Left lung (tissue), 10 donors: ENCODE results near the gene PVRIG. TPM values are rescaled to one million over a fixed set of nuclear protein-coding genes. Genes with fewer than 3 reads are reported as not detected.
A peak's percentile ranks its signal among the peaks of the same experiment; 100 is the strongest.
"Not testable (repeated sequence)": the region's sequence is repeated elsewhere in the genome, so short reads cannot be mapped to it uniquely, and the experiment has no call there.

Experiments
- ATAC-seq: fragments of 200-7000 bp; cut with Tn5 transposase; one replicate; pipeline ENCODE4 v1.9.1; 2020; ENCODE audit warnings: moderate library complexity
- DNase-seq, 4 donors: peaks; one replicate each; pipeline ENCODE4 v3.0.0-alpha.2; 2013 to 2020
- H3K27ac ChIP-seq, 2 donors: fragments of 200-600 bp; sonication (generic) in 1 of 2; one replicate each; pipeline versions ENCODE4 v1.5.0 to v1.8.0; 2020 to 2021
- H3K27me3 ChIP-seq, 2 donors: fragments of 200-600 bp; sonication (generic) in 1 of 2; one replicate each; pipeline versions ENCODE4 v1.5.0 to v1.8.0; 2020 to 2021
- H3K36me3 ChIP-seq, 2 donors: fragments of 200-600 bp; sonication (generic) in 1 of 2; one replicate each; pipeline versions ENCODE4 v1.5.0 to v1.8.0; 2020 to 2021
- H3K4me1 ChIP-seq, 2 donors: fragments of 200-600 bp; one replicate each; pipeline ENCODE4 v1.8.0; 2021
- H3K4me3 ChIP-seq, 2 donors: fragments of 200-600 bp; sonication (generic) in 1 of 2; one replicate each; pipeline versions ENCODE4 v1.5.0 to v1.8.0; 2020 to 2021; ENCODE audit warnings: mild to moderate bottlenecking in 1 of 2
- H3K9me3 ChIP-seq, 2 donors: fragments of 200-600 bp; sonication (generic) in 1 of 2; one replicate each; pipeline versions ENCODE4 v1.5.0 to v1.8.0; 2020 to 2021
- intact Hi-C, 2 donors: fragments of 100-400 bp; cut with DNase I; formaldehyde crosslinking; loops; one replicate each; pipeline versions ENCODE4 v1.11.2 to v1.14.2; 2022
- polyA plus RNA-seq, 6 donors: library from polyadenylated mRNA; unstranded; fragments of 120-200 nt; gene quantifications; one replicate each; pipeline ENCODE4 v1.2.1, GENCODE V29; 2013; ENCODE audit not compliant: insufficient read length in 6 of 6
- total RNA-seq, 2 donors: library from RNA; stranded (reverse); fragmentation: NEBNext Ultra II Directional; extraction: Animal tissue kit (Norgen Biotek cat#: 25700); gene quantifications; one replicate each; pipeline ENCODE4 v1.2.1, GENCODE V29; 2021
- TF ChIP-seq, protein P1 (sequence below), 2 donors: fragments of 200-600 bp; sonication (generic) in 1 of 2; IDR thresholded peaks; one replicate each; pipeline versions ENCODE4 v1.5.0 to v1.8.0; 2021; ENCODE audit warnings: antibody characterized with exemption in 2 of 2
- donor health status: DM: no; HTN: yes; CAD: no.
- donor health status: DM: no; HTN: no; CAD: no.

Gene PVRIG
- total and polyA plus RNA-seq, 8 donors: 0.41 to 9.1 (median 7.2) TPM

DNA sequence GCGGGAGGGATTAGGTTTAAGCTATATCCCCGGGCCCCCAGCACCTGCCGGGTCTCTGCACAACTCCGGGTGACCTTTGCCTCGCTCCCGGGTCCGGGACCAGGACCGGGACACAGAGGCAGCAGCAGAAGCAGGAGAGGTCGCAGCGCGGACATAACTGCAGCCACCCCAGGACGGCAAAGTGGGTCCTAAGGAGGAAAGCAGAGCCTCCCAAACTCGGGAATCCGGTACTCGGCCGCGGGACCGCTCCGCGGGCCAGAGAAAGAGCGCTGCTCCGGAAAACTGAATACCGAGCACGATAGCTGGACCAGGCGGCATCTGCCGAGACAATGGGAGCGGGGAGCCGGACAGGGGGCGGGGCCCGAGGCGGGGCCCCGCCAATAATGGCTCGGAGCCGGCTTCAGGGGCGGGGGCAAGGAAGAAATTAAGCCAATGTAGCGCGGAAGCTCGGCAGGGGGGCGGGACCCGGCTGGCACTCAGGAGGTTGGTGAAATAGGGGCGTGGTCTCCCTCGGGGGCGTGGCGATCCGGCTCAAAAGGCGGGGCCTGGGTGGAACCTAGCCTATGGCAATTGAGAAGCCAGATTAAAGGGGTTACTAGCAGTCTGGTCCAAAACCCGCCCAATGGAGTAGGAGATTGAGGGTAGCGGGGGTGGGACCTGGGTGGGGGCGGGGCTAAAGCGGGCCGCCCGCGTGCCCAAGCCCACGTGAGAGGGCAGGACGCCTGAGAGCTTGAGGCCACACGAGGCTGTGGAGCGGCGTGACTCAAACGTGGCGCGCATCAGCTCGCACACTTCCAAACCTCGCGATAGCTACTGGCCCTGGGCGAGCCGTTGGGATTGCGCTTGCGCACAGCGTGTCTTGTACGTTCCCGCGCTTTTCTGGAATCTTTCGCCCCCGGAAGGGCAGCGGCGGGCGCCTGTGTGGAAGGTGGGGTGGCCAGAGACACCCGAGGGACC is 42.4 kb upstream of the PVRIG start, which contains the start of the genes GPC2 and STAG3:
GPC2 (minus strand) TSS at position 337 of the 957 bp plus-strand sequence; CDS start at position 155, 182 bp downstream.
STAG3 (plus strand) TSS at position 874 of the 957 bp plus-strand sequence. CDS start 2,639 bp downstream, outside the sequence.
- Histone ChIP-seq H3K4me3 (peak within 1 kb of the TSS; percentile 48 to 50), H3K27me3 (peaks cover 0 to 22% of the 10 kb centered on the region in 2 donors), H3K27ac (no peak within 1 kb of the TSS), H3K36me3 (no peaks in the 10 kb centered on the region), H3K9me3 (peaks cover 0 to 6% of the 10 kb centered on the region in 2 donors), H3K4me1 (peaks cover 0 to 14% of the 10 kb centered on the region in 2 donors)
- intact Hi-C loops: no loop called here
- DNase-seq: peak; percentile 84 to 98 (median 96)
- ATAC-seq: peak; percentile 98
- TF ChIP-seq, protein P1, sequence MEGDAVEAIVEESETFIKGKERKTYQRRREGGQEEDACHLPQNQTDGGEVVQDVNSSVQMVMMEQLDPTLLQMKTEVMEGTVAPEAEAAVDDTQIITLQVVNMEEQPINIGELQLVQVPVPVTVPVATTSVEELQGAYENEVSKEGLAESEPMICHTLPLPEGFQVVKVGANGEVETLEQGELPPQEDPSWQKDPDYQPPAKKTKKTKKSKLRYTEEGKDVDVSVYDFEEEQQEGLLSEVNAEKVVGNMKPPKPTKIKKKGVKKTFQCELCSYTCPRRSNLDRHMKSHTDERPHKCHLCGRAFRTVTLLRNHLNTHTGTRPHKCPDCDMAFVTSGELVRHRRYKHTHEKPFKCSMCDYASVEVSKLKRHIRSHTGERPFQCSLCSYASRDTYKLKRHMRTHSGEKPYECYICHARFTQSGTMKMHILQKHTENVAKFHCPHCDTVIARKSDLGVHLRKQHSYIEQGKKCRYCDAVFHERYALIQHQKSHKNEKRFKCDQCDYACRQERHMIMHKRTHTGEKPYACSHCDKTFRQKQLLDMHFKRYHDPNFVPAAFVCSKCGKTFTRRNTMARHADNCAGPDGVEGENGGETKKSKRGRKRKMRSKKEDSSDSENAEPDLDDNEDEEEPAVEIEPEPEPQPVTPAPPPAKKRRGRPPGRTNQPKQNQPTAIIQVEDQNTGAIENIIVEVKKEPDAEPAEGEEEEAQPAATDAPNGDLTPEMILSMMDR (IDR thresholded peaks at IDR 0.05): no peak

DNA sequence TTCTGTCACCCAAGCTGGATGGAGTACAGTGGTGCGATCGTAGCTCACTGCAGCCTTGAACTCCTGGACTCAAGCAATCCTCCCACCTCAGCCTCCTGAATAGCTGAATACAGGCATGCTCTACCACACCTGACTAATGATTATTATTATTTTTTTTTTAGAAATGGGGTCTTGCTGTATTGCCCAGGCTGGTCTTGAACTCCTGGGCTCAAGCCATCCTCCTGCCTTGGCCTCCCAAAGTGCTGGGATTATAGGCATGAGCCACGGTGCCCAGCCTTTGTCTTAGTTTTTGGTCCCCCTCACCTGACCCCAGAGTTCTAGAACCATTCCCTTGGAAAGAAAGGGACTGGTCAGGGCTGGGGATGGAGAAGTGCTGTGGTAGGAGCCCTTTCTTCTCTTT is 39.7 kb upstream of the PVRIG start:
- H3K4me3 ChIP-seq, DNase-seq, H3K36me3 ChIP-seq, H3K27ac ChIP-seq, H3K9me3 ChIP-seq, intact Hi-C loops, ATAC-seq: not testable (repeated sequence)
- H3K4me1 ChIP-seq: peaks cover 0 to 14% of the 10 kb centered on the region in 2 donors
- peaks cover 0 to 11% of the 10 kb centered on the region in 2 donors for H3K27me3 ChIP-seq

DNA sequence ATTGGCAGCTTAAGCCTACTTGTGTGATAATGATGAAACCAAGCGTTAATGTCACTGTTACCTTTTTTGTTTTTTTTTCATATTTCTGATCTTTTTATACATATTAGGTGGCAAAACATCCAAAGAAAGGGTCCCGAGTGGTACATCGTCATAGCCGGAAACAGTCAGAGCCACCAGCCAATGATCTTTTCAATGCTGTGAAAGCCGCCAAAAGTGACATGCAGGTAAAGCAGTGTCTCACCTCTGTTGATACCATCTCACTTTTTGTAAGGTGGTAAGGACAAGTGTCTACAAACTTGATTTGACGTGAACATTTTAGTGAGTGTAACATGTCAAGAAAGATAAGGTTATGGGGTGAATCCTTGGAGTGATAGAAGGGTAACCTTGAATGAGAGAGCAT is 37.1 kb upstream of the PVRIG start:
- H3K27ac ChIP-seq: not testable (repeated sequence)

DNA sequence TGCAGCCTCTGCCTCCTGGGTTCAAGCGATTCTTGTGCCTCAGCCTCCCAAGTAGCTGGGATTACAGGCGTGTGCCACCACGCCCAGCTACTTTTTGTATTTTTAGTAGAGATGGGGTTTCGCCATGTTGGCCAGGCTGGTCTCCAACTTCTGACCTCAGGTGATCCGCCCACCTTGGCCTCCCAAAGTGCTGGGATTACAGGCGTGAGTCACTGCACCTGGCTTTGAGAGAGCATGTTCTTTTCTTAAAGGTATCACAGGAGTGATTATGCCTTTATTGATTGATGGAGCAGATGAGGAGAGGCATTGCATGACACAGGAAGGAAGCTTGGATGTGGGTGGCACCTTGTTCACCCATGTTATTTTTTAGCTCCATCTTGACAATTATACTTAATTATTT is 36.7 kb upstream of the PVRIG start:
- ATAC-seq, intact Hi-C loops, DNase-seq: not testable (repeated sequence)

More for the DNA sequence above, 37.1 kb upstream of the PVRIG start:
- intact Hi-C loops, ATAC-seq, H3K9me3 ChIP-seq, H3K4me1 ChIP-seq, DNase-seq, H3K4me3 ChIP-seq, H3K36me3 ChIP-seq: not testable (repeated sequence)
- peaks cover 0 to 11% of the 10 kb centered on the region in 2 donors for H3K27me3 ChIP-seq

DNA sequence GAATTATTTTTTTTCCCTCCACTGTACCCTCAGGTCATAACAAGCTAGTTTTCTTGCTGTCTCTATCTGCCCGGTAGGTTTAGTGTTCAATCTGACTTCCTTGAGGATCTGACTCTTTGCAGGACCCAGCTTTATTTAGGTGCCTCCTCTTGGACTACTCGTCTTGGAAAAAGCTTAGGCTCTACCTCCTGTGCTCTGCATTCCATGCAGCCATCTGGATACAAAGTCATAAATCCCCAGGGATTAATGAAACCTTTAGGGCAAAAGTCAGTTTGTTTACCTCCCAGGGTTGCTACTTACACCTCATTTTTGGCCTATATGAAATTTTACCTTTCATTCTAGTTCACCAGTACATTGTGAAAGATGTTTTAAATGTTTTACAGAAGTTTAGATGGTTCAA is 34.0 kb upstream of the PVRIG start:
- DNase-seq: no peak
- H3K27ac ChIP-seq: no peak overlapping the region
- intact Hi-C loops: no loop called here
- H3K9me3 ChIP-seq: no peaks in the 10 kb centered on the region
- peaks cover 0 to 8% of the 10 kb centered on the region in 2 donors for H3K4me1 ChIP-seq
- ATAC-seq: no peak
- TF ChIP-seq, protein P1 (IDR thresholded peaks at IDR 0.05): no peak
- H3K4me3 ChIP-seq: no peak overlapping the region
- no peaks in the 10 kb centered on the region for H3K36me3 ChIP-seq
- peaks cover 0 to 5% of the 10 kb centered on the region in 2 donors for H3K27me3 ChIP-seq

More for the DNA sequence above, 36.7 kb upstream of the PVRIG start:
- not testable (repeated sequence) for H3K4me3 ChIP-seq, H3K27ac ChIP-seq, H3K4me1 ChIP-seq, H3K36me3 ChIP-seq, H3K9me3 ChIP-seq
- peaks cover 0 to 11% of the 10 kb centered on the region in 2 donors for H3K27me3 ChIP-seq

DNA sequence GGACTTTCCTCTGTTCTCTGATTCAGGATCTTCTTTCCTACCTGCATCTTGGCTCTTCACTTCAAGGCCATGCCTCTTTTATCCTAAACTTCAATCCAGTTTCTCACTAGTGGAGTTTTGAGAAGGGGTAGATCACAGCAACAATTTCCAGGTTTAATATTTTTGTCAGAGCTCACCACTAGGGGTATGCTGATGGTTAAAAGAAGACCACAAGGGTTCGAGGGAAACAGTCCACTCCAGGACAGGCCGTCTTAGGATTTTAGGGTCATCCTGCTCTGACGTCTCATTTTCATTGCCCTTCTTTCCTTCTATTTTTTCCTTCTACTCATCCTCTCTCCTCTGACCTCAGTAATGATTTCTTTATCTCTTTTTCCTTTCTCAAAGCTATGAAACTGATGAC is 30.7 kb upstream of the PVRIG start:
- DNase-seq (no peak), ATAC-seq (no peak)
- Histone ChIP-seq H3K4me1 (peaks cover 0 to 18% of the 10 kb centered on the region in 2 donors), H3K27ac (no peak overlapping the region), H3K27me3 (no peaks in the 10 kb centered on the region), H3K36me3 (no peaks in the 10 kb centered on the region), H3K9me3 (no peaks in the 10 kb centered on the region), H3K4me3 (no peak overlapping the region)
- TF ChIP-seq, protein P1 (IDR thresholded peaks at IDR 0.05): no peak
- intact Hi-C loops: no loop called here
